ENCODE data around the gene APLP2.

Gene APLP2

DNA sequence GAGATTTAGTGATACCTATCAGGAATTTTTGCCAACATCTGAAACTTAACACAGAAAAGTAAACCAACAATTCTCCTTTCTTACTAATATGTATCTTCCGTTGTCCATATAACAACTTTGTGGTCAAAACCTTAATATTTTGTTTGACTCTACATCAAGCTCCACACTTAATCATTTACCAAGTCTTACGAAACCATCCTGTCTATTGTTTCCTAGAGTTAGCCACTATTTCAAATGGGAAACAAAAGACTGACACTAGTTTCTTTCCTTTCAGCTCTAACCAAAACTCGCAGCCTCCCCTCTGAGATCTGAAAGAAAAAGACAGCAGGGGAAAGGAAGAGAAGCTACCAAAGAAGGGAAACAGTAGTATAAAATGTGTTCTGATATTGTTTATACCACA is 40.6 kb upstream of the APLP2 start:
- no peak overlapping the region for H3K4me3 ChIP-seq (ENCODE audit: low read depth, low read length)
- DNase-seq (ENCODE audit: low read depth), result no peak
- TF ChIP-seq, protein P1, sequence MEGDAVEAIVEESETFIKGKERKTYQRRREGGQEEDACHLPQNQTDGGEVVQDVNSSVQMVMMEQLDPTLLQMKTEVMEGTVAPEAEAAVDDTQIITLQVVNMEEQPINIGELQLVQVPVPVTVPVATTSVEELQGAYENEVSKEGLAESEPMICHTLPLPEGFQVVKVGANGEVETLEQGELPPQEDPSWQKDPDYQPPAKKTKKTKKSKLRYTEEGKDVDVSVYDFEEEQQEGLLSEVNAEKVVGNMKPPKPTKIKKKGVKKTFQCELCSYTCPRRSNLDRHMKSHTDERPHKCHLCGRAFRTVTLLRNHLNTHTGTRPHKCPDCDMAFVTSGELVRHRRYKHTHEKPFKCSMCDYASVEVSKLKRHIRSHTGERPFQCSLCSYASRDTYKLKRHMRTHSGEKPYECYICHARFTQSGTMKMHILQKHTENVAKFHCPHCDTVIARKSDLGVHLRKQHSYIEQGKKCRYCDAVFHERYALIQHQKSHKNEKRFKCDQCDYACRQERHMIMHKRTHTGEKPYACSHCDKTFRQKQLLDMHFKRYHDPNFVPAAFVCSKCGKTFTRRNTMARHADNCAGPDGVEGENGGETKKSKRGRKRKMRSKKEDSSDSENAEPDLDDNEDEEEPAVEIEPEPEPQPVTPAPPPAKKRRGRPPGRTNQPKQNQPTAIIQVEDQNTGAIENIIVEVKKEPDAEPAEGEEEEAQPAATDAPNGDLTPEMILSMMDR (IDR thresholded peaks at IDR 0.05; ENCODE audit: low read depth, low read length, missing control alignments), result no peak

DNA sequence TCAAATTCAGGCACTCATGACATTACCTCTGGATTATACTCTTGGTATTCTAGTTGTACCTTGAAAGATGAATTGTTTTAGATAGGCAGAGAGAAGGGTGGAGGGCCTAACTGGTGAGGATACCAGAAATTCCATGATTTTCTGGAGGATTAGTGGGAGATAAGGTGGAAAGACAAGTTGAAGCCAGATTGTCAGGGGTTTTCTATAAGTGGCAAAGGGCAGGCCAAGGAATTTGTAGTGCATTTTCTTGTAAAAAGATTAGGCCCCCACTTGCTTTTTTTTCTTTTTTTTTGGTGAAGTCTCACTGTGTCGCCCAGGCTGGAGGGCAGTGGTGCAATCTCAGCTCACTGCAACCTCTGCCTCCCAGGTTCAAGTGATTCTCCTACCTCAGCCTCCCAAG is 38.6 kb upstream of the APLP2 start:
- DNase-seq (ENCODE audit: low read depth), result no peak
- no peak overlapping the region for H3K4me3 ChIP-seq (ENCODE audit: low read depth, low read length)
- TF ChIP-seq, protein P1 (IDR thresholded peaks at IDR 0.05; ENCODE audit: low read depth, low read length, missing control alignments), result no peak

DNA sequence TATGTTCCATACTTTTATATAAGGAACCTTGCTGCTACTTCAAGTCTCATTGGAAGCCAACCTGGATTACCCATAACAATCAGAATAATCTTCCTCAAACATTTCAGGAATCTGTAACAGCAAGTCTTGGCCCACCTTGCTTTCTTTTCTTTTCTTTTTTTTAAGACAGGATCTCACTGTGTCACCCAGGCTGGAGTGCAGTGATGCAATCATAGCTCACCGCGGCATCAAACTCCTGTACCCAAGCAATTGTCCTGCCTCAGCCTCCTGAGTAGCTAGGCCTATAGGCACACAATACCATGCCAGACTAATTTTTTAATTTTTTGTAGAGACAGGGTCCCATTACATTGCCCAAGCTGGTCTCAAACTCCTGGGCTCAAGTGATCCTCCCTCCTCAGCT is 37.7 kb upstream of the APLP2 start:
- no peak overlapping the region for H3K4me3 ChIP-seq (ENCODE audit: low read depth, low read length)
- no peak for DNase-seq (ENCODE audit: low read depth)
- TF ChIP-seq, protein P1 (IDR thresholded peaks at IDR 0.05; ENCODE audit: low read depth, low read length, missing control alignments), result no peak

DNA sequence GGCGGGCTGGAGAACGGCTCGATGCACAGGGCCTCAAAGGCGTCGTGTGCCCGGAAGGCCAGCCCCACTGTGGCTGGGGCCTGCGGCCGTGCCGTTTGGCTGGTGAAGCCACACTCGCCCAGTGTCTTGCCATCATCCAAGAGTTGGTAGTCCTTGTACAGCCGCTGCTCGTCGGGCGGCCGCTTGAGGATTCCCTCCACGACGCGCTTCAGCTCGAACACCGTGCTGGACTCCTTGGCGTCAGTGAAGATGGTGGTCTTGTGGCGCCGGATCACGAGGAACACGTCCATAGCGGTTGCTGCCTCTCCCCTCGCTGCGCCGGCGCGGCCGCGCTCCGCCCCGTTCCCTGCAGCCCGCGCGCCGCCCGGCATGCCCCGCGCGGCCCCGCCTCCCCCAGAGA is 36.8 kb upstream of the APLP2 start:
- no peak for DNase-seq (ENCODE audit: low read depth)
- TF ChIP-seq, protein P1 (IDR thresholded peaks at IDR 0.05; ENCODE audit: low read depth, low read length, missing control alignments), result no peak
- H3K4me3 ChIP-seq (ENCODE audit: low read depth, low read length), result no peak overlapping the region

DNA sequence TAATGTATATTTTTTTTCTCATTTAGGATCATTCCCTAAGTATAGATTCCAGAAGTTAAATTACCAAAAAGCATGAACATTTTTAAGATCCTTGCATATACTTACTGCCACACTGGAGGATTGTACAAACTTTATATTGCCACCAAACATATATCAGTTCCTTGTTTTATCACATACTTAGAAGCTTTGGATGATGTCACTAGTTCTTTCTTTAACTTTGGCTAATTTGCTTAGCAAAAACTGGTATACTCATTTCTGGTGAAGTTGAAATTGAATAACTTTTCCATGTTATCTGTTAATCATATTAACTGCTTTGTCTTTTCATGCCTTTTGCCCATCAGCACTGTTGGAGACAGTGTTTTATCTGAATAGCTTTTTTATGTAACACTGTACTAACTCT is 35.5 kb upstream of the APLP2 start:
- no peak for DNase-seq (ENCODE audit: low read depth)
- TF ChIP-seq, protein P1 (IDR thresholded peaks at IDR 0.05; ENCODE audit: low read depth, low read length, missing control alignments), result no peak
- no peak overlapping the region for H3K4me3 ChIP-seq (ENCODE audit: low read depth, low read length)

DNA sequence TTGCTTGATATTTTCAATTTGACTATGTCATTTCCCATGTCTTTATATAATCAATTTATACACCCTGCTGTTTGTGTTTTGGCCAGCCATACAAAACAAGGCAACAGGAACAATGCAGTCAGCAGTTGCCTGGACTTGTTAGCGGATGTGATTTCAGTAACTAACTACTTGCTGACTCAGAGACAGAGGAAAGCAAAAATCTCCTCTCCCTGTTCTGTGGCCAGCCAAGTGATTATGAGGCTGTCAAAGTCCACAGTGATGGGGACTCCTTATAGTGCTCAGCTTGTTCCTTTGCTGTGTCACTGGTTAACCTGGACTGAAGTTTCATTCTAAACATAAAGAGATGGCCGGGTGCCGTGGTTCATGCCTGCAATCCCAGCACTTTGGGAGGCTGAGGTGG is 32.6 kb upstream of the APLP2 start:
- H3K4me3 ChIP-seq (ENCODE audit: low read depth, low read length), result no peak overlapping the region
- TF ChIP-seq, protein P1 (IDR thresholded peaks at IDR 0.05; ENCODE audit: low read depth, low read length, missing control alignments), result no peak
- no peak for DNase-seq (ENCODE audit: low read depth)

DNA sequence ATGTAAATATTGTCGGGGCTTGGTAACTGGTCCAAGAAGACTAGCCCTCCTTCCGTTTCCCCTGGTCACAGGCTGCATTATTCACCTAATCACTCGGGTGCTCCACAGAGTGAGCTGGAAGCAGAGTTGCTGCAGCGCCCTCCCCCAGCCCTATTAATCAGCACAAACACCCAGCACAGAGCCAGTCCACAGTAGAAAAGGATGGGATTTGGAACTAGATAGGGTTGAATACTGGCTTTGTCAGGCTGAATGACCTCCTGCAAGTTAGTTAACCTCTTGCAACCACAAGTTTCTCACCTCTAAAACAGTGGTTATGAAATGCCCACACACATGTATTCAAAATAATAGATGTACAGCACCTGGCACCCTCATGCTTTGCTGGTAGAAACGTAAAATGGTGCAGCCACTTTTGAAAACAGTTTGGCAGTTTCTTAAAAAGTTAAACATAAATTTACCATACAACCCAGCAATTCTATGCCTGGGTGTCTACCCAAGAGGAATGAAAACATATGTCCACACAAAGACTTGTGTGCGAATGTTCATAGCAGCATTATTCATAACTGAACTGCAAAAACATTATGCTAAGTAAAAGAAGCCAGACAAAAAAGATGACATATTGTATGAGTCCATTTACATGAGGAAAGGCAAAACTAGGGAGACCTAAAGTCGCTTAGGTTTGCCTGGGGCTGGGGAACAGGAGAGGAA is 31.7 kb upstream of the APLP2 start:
- TF ChIP-seq, protein P1 (IDR thresholded peaks at IDR 0.05; ENCODE audit: low read depth, low read length, missing control alignments), result no peak
- no peak overlapping the region for H3K4me3 ChIP-seq (ENCODE audit: low read depth, low read length)
- DNase-seq (ENCODE audit: low read depth), result no peak

All from GM12864 (cell line).